ENCODE measurements around the gene POM121C.
"Not testable (repeated sequence)": the region's sequence is repeated elsewhere in the genome, so short reads cannot be mapped to it uniquely, and the experiment has no call there.

DNA sequence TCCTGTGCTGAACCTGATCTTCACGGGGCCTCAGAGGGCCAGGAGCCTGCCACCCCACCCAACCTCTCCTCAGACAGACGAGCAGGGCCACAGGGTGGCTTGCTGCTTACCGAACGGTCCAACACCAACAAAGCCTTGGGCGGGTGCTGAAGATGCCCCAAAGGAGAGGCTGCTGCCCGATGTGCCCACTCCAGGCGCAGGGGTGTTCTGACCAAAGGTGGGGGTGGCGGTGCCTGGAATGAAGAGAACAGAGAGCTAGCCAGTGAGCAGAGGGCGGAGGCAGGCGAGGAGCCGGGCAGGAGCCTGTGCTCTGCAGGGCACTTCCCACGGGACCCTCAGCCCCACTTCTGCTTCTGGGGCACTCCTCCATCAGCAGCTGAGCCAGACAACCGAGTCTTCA is 66.9 kb downstream of the POM121C start:
- TF ChIP-seq, protein P1, sequence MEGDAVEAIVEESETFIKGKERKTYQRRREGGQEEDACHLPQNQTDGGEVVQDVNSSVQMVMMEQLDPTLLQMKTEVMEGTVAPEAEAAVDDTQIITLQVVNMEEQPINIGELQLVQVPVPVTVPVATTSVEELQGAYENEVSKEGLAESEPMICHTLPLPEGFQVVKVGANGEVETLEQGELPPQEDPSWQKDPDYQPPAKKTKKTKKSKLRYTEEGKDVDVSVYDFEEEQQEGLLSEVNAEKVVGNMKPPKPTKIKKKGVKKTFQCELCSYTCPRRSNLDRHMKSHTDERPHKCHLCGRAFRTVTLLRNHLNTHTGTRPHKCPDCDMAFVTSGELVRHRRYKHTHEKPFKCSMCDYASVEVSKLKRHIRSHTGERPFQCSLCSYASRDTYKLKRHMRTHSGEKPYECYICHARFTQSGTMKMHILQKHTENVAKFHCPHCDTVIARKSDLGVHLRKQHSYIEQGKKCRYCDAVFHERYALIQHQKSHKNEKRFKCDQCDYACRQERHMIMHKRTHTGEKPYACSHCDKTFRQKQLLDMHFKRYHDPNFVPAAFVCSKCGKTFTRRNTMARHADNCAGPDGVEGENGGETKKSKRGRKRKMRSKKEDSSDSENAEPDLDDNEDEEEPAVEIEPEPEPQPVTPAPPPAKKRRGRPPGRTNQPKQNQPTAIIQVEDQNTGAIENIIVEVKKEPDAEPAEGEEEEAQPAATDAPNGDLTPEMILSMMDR (conservative IDR thresholded peaks at IDR 0.05), result not testable (repeated sequence)
- TF ChIP-seq ZFX (IDR thresholded peaks at IDR 0.05), result not testable (repeated sequence)
